Measurements from ENCODE around the gene EXOC3. TPM values are rescaled to one million over a fixed set of nuclear protein-coding genes. Genes with fewer than 3 reads are reported as not detected.
"Not testable (repeated sequence)": the region's sequence is repeated elsewhere in the genome, so short reads cannot be mapped to it uniquely, and the experiment has no call there.

EXOC3 gene
- polyA plus RNA-seq, 3 donors from 2014 or later = 22.6 to 43.9 (median 34.0) TPM

- Mint-ChIP-seq H3K27ac (no peak overlapping the region), H3K27me3 (ENCODE audit: low read depth in 3 of 3) (peaks cover 0 to 7% (median 0%) of the 10 kb centered on the region in 3 donors), H3K9me3 (no peaks in the 10 kb centered on the region), H3K4me1 (peaks cover 0 to 1% of the 10 kb centered on the region in 2 donors), H3K36me3 (no peaks in the 10 kb centered on the region), H3K4me3 (no peak overlapping the region)
- no peak for DNase-seq
These were observed 61.6 kb downstream of the EXOC3 start for GRCh38 chr5:504326-505154.

- no peak for DNase-seq
- Mint-ChIP-seq H3K4me3 (no peak overlapping the region), H3K27ac (no peak overlapping the region), H3K9me3 (no peaks in the 10 kb centered on the region), H3K36me3 (no peaks in the 10 kb centered on the region), H3K27me3 (ENCODE audit: low read depth in 3 of 3) (peaks cover 0 to 7% (median 0%) of the 10 kb centered on the region in 3 donors), H3K4me1 (peaks cover 0 to 1% of the 10 kb centered on the region in 2 donors)
These were observed 63.1 kb downstream of the EXOC3 start for GRCh38 chr5:505951-506525.

DNA sequence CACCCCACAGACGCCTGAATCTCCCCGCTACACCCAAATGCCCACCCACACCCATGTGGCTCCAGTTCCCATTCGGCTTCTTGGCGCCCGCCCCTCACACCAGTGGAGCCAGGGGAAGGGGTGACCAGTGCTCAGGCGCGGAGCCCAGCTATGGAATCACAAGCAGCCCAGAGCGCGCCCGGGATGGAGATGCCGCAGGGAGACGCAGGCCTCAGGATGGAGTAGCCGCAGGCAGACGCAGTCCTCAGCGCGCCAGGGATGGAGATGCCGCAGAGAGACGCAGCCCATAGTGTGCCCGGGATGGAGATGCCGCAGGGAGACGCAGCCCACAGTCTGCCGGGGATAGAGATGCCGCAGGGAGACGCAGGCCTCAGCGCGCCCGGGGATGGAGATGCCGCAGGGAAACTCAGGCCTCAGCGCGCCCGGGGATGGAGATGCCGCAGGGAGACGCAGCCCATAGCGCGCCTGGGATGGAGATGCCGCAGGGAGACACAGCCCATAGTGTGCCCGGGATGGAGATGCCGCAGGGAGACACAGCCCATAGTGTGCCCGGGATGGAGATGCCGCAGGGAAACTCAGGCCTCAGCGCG lies 65.1 kb downstream of the EXOC3 start:
- not testable (repeated sequence) for DNase-seq; H3K4me1 Mint-ChIP-seq; H3K4me3 Mint-ChIP-seq; H3K36me3 Mint-ChIP-seq; H3K27ac Mint-ChIP-seq; H3K9me3 Mint-ChIP-seq; H3K27me3 Mint-ChIP-seq (ENCODE audit: low read depth in 3 of 3)

GRCh38 chr5:509611-510185 lies 66.7 kb downstream of the EXOC3 start:
- Mint-ChIP-seq H3K4me1 (no peaks in the 10 kb centered on the region), H3K4me3 (no peak overlapping the region), H3K27me3 (ENCODE audit: low read depth in 3 of 3) (peaks cover 0 to 6% (median 2%) of the 10 kb centered on the region in 3 donors), H3K27ac (no peak overlapping the region), H3K9me3 (no peaks in the 10 kb centered on the region), H3K36me3 (no peaks in the 10 kb centered on the region)
- DNase-seq = no peak

DNA sequence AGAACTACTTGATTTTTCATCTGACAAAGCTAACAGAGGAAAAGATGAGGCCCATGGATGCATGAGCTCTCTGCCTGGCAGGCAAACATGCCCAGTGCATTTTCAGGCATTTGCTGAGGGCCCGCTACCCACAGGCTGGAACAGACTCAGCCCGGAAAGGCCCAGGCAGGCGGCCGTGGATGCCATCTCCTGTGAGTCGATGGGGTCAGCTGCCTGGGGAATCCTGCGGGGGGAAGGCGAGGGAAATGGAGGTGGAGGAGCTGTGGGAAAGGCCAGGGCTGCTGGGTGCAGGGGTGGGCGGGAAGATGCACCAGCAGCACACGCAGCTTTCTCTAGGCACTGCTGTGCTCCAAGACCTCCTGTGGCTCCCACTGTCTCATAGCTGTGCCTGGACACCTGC lies 67.5 kb downstream of the EXOC3 start:
- no peak for DNase-seq
- Mint-ChIP-seq H3K9me3 (no peaks in the 10 kb centered on the region), H3K27ac (no peak overlapping the region), H3K4me1 (no peaks in the 10 kb centered on the region), H3K4me3 (no peak overlapping the region), H3K36me3 (no peaks in the 10 kb centered on the region), H3K27me3 (ENCODE audit: low read depth in 3 of 3) (peaks cover 0 to 8% (median 2%) of the 10 kb centered on the region in 3 donors)

GRCh38 chr5:511476-511875 lies 68.5 kb downstream of the EXOC3 start:
- DNase-seq = no peak
- peak overlapping the region in 1 of 6 donors; percentile 52 for H3K27ac Mint-ChIP-seq
- H3K4me3 Mint-ChIP-seq = no peak overlapping the region
- no peaks in the 10 kb centered on the region for H3K36me3 Mint-ChIP-seq
- peaks cover 2 to 9% (median 2%) of the 10 kb centered on the region in 3 donors for H3K27me3 Mint-ChIP-seq (ENCODE audit: low read depth in 3 of 3)
- H3K4me1 Mint-ChIP-seq = no peaks in the 10 kb centered on the region
- no peaks in the 10 kb centered on the region for H3K9me3 Mint-ChIP-seq

DNA sequence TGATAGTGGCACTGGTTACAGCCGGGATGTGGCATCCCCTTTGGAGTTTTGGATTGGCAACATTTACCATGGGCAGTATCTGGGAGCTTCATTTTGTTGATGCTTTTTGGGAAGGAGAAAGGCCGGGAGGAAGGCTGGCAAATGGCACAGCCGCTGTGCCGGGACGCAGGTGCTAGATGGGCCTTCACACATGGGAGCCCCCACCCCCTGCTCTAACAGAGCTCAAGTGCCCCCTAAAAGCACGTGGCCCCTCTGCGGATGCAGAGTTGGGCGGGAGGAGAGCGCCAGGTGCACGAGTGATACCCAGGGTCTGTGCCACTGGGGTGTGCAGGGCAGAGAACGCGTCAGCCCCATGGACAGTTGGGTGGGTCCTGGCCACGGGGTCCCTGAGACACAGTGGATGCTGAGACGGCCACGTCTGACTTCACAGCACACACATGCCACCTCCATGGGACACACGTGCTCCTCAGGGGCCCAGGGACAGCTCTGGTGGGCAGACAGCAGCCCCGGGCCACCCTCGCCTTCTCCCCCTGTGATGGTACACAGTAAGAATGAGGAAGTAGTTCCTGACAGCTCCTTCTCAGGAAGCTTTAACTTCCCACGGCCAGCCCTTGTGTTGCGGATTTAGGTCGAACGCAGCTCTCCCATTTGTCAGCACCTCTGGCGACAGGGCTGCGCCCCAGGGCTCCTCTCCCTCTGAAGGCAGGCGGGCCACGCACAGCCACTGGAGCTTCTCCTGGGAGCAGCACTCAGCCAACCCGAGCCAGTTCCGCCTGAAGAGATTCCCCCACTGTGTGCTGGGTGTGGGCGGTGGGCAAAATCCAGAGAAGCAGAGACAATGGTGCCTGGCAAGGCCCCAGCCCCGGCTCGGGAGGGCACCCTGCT lies 70.5 kb downstream of the EXOC3 start:
- no peaks in the 10 kb centered on the region for H3K36me3 Mint-ChIP-seq
- no peak for DNase-seq
- H3K27me3 Mint-ChIP-seq (ENCODE audit: low read depth in 3 of 3) = peaks cover 3 to 13% (median 5%) of the 10 kb centered on the region in 3 donors
- H3K4me3 Mint-ChIP-seq = no peak overlapping the region
- peak overlapping the region in 1 of 6 donors; percentile 31 for H3K27ac Mint-ChIP-seq
- no peaks in the 10 kb centered on the region for H3K4me1 Mint-ChIP-seq
- H3K9me3 Mint-ChIP-seq = no peaks in the 10 kb centered on the region

DNA sequence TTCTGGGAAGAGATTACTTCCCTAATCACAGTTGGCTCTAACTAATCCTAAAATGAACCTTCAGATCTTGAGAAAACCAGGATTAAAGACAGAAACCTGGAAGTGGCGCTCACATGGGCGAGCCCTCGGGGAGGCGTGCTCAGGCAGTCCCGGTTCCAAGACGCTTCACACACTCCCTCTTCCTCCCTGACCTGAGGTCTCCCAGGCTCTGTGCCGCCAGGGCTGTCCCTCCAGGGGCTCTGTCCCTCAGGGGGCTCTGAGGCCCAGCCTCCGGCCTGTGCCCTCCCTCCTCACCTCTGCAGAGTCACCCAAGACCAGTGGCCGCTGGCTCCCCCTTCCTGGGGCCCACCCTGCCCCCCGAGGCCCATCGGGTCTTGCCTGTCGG lies 71.1 kb downstream of the EXOC3 start:
- H3K27ac Mint-ChIP-seq = no peak overlapping the region

DNA sequence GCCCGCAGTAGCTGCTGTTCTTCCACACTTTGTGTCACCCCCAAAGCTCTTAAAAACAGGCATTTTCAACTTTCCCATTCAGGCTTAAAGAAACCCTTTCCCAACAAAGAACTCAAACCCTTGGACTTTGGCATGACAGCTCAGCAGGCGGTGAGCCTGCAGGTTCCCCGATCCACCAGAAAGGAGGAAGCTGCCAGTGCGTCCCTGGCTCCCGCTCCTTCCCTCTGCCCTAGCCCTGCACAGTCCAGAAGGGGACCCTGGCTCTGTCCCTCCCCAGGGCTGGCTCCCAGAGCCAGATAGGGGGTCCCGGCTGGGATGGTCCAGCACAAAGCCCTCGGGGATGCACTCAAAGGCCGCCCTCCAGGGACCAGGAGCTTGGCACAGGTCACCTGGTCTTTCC lies 71.7 kb downstream of the EXOC3 start:
- H3K27ac Mint-ChIP-seq = no peak overlapping the region
- no peak for DNase-seq
- no peaks in the 10 kb centered on the region for H3K36me3 Mint-ChIP-seq
- no peaks in the 10 kb centered on the region for H3K9me3 Mint-ChIP-seq
- H3K4me1 Mint-ChIP-seq = no peaks in the 10 kb centered on the region
- H3K4me3 Mint-ChIP-seq = no peak overlapping the region
- H3K27me3 Mint-ChIP-seq (ENCODE audit: low read depth in 3 of 3) = peaks cover 5 to 15% (median 5%) of the 10 kb centered on the region in 3 donors

More for the DNA sequence above, 71.1 kb downstream of the EXOC3 start:
- H3K27me3 Mint-ChIP-seq (ENCODE audit: low read depth in 3 of 3) = peaks cover 5 to 15% (median 5%) of the 10 kb centered on the region in 3 donors
- no peaks in the 10 kb centered on the region for H3K36me3 Mint-ChIP-seq
- H3K4me1 Mint-ChIP-seq = no peaks in the 10 kb centered on the region
- DNase-seq = no peak
- no peak overlapping the region for H3K4me3 Mint-ChIP-seq
- no peaks in the 10 kb centered on the region for H3K9me3 Mint-ChIP-seq

DNA sequence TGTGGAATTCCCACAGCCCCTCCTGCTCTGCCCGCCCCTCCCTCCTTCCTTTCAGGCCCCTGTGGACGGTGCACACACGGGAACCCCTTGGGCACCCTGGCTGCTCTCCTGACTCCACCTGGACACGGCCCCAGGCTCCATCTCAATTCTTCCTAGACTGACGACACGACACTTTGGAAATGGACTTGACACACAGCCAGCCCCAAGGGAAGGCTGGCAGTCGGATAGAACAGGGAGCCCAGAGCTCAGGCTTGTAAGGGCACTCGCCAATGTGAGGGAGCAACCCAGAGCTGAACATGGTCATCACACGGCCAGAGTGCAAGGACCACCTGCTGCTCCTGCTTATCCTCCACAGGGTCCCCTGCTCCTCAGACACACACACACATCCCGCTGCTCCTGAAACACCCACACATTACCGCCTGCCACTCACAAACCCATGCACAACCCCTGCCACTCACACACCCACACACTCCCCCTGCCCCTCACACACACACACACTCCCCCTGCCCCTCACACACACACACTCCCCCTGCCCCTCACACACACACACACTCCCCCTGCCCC lies 72.4 kb downstream of the EXOC3 start:
- Mint-ChIP-seq H3K27me3 (ENCODE audit: low read depth in 3 of 3) (peaks cover 5 to 15% (median 5%) of the 10 kb centered on the region in 3 donors), H3K9me3 (no peaks in the 10 kb centered on the region), H3K27ac (no peak overlapping the region), H3K36me3 (no peaks in the 10 kb centered on the region), H3K4me1 (no peaks in the 10 kb centered on the region), H3K4me3 (no peak overlapping the region)
- DNase-seq = no peak

DNA sequence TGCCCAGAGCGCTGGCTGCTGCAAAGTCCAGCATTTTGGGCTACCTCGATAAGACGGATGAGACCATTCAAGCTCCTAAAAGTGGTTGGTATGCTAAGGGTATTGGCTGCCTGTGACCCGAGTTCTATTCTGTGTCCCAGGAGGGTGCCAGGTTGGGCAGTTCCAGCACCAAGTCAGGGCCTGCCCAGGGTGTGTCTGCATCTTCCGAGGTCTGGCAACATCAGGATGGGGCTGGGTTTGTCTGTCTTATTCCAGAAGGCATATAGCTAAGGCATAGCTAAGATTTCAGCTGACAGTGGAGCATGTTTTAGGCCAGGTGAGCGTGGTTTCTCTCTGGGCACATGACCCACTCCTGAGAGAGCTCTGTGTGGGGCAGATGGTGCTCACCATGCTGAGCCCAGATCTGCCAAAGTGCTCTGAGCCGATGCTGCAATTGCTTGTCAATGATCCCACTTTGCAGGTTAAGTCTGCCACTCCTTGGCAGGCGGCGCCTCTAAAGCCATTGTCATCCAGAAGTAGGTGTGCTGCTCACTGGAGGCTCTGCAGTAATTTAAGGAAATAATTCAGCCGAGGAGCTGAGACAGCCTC lies 73.5 kb downstream of the EXOC3 start:
- DNase-seq = no peak
- no peak overlapping the region for H3K27ac Mint-ChIP-seq
- no peak overlapping the region for H3K4me3 Mint-ChIP-seq
- no peaks in the 10 kb centered on the region for H3K4me1 Mint-ChIP-seq
- peaks cover 6 to 15% (median 8%) of the 10 kb centered on the region in 3 donors for H3K27me3 Mint-ChIP-seq (ENCODE audit: low read depth in 3 of 3)
- H3K36me3 Mint-ChIP-seq = no peaks in the 10 kb centered on the region
- no peaks in the 10 kb centered on the region for H3K9me3 Mint-ChIP-seq
